GM13976 (cell line): ENCODE results near the gene NLRP11.

Source experiments
- DNase-seq: peaks from one replicate; pipeline ENCODE4 v3.0.0; 2012; ENCODE audit warnings: low spot score
- CTCF ChIP-seq: IDR thresholded peaks from 2 replicates; pipeline ENCODE4 v1.5.1; 2012; ENCODE audit warnings: borderline replicate concordance, mild to moderate bottlenecking; ENCODE audit not compliant: insufficient read depth; ENCODE audit errors: extremely low read depth, missing control alignments, control extremely low read depth
- in situ Hi-C: fragments of 300-500 bp; cut with MboI; formaldehyde crosslinking; loops from one replicate; pipeline ENCODE4 v1.12.0; 2022; ENCODE audit warnings: low sequenced_read_pairs, mixed read lengths, inconsistent platforms; ENCODE audit not compliant: unreplicated experiment

NLRP11 gene

DNA sequence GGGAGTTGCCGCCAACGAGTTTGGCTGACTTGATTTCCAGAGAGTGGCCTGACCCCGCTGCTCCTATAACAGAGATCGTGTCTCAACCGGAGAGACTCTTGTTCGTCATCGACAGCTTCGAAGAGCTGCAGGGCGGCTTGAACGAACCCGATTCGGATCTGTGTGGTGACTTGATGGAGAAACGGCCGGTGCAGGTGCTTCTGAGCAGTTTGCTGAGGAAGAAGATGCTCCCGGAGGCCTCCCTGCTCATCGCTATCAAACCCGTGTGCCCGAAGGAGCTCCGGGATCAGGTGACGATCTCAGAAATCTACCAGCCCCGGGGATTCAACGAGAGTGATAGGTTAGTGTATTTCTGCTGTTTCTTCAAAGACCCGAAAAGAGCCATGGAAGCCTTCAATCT, 26.2 kb upstream of the NLRP11 start:
- no peak for DNase-seq
- no peak for TF ChIP-seq CTCF
- in situ Hi-C loops: no loop called here

DNA sequence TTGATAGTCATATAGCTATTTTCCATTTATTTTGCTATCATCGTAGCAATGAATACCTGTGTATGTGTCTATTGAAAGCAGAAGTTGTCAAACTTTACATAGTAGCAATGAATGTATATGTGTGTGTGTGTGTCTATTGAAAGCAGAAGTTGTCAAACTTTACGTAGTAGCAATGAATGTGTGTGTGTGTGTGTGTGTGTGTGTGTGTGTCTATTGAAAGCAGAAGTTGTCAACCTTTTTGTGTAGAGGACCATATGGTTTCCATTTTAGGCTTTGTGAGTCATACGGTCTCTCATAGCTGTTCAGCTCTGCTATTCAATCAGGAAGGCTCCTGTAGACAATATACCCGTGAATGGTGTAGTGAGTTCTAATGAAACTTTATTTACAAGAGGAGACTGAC, 25.4 kb upstream of the NLRP11 start:
- TF ChIP-seq CTCF: no peak
- in situ Hi-C loops: no loop called here
- no peak for DNase-seq

DNA sequence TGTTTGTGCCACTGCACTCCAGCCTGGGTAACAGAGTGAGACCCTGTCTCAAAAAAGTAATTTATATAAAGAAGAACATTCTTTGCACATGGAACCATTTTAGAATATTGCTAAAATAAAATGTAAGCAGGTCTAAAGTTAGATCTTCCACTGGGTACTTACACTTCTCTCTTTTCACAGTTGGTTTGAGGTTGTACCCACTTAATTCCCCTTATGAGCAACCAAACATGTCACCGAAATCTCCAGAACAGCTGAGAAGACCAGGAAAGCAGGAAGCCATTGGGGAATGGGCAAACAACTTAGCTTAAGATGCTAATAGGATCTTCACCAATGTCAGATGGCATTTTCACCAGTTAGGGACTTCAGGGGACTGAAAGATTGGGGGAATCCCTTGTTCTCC, 23.4 kb upstream of the NLRP11 start:
- no peak for DNase-seq
- in situ Hi-C loops: no loop called here
- TF ChIP-seq CTCF: no peak

- in situ Hi-C loops: no loop called here
- TF ChIP-seq CTCF: no peak
- no peak for DNase-seq
These were observed 7.1 kb upstream of the NLRP11 start for GRCh38 chr19:55838906-55839305.

DNA sequence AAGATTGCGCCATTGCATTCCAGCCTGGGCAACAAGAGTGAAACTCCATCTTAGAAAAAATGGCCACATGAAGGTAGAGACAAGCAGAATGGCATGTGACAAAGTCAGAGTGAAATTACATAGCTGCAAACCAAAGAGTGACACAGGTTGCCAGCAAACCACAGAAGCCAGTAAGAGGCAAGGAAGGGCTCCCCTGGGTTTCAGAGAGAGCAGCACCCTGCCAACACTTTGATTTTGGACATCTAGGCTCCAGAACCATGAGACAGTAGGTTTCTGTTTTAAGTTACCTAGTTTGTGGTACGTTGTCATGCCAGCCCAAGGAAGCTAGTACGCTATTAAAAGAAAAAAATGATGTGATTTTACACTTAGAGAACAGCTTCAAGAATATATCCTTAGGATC, 6.5 kb upstream of the NLRP11 start:
- TF ChIP-seq CTCF: no peak
- DNase-seq: no peak
- in situ Hi-C loops: no loop called here

GRCh38 chr19:55836340-55836739, 4.5 kb upstream of the NLRP11 start, which contains the start of gene NLRP4:
Gene NLRP4, plus strand, starts transcription at chr19:55836540. Its CDS starts 15,541 bp downstream, at chr19:55852081.
- in situ Hi-C loops: no loop called here
- TF ChIP-seq CTCF: no peak
- DNase-seq: no peak

- TF ChIP-seq CTCF: no peak
- no peak for DNase-seq
- in situ Hi-C loops: no loop called here
These were observed 877 bp upstream of the NLRP11 start for GRCh38 chr19:55832676-55833075.
